Neural cell (in vitro differentiated cells): ENCODE results near the gene BLTP3B.

Source experiments
- CTCF ChIP-seq: fragments of 450-650 bp; IDR thresholded peaks from 2 replicates; pipeline ENCODE4 v1.5.1; 2014; ENCODE audit warnings: antibody characterized with exemption, mild to moderate bottlenecking, moderate library complexity; ENCODE audit not compliant: poor library complexity, severe bottlenecking
- EZH2 ChIP-seq: fragments of 200-600, 300-800 bp; shearing (Covaris generic), sonication (generic); IDR thresholded peaks from 2 replicates; pipeline ENCODE4 v1.6.1; 2014; ENCODE audit warnings: antibody characterized with exemption, low read length, borderline replicate concordance, mild to moderate bottlenecking; ENCODE audit not compliant: insufficient read depth, poor library complexity, severe bottlenecking
- REST ChIP-seq: IDR thresholded peaks from 2 replicates; pipeline ENCODE4 v1.6.1; 2012; ENCODE audit warnings: borderline replicate concordance
- TAF1 ChIP-seq: IDR thresholded peaks from 2 replicates; pipeline ENCODE4 v1.6.1; 2012; ENCODE audit warnings: low read depth

- TF ChIP-seq EZH2 (no peak), CTCF (no peak), TAF1 (no peak), REST (no peak)
These were observed 42.8 kb upstream of the BLTP3B start for GRCh38 chr12:100185361-100185894.
